22Rv1 (cell line): ENCODE results near the gene CHAT.

Experiments
- ZFX ChIP-seq: fragments of 450-650 bp; IDR thresholded peaks from 2 replicates; pipeline ENCODE4 v1.6.1; 2017; ENCODE audit warnings: antibody characterized with exemption, borderline replicate concordance
- TF ChIP-seq, protein P1 (sequence below): fragments of 450-650 bp; IDR thresholded peaks from 2 replicates; pipeline ENCODE4 v1.5.1; 2017; ENCODE audit warnings: mild to moderate bottlenecking

DNA sequence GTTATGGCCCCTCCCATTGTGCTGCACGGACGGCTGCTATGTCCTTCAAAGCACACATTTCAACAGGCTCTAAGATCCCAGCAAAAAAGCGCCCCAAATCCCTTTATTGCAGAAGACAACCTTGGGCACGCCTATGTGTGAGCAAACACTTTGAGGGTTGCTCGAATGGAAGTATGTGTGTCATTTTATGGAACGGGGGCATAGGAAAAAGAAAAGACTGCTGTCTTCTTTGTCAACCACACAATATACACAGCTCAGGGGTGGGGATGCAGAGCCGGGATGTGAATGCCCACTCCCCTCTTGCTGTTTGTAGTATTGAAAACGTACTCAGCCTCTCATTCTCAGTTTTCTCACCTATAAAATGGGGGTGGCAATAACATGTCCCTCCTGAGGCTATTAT is 97.6 kb downstream of the CHAT start:
- TF ChIP-seq, protein P1, sequence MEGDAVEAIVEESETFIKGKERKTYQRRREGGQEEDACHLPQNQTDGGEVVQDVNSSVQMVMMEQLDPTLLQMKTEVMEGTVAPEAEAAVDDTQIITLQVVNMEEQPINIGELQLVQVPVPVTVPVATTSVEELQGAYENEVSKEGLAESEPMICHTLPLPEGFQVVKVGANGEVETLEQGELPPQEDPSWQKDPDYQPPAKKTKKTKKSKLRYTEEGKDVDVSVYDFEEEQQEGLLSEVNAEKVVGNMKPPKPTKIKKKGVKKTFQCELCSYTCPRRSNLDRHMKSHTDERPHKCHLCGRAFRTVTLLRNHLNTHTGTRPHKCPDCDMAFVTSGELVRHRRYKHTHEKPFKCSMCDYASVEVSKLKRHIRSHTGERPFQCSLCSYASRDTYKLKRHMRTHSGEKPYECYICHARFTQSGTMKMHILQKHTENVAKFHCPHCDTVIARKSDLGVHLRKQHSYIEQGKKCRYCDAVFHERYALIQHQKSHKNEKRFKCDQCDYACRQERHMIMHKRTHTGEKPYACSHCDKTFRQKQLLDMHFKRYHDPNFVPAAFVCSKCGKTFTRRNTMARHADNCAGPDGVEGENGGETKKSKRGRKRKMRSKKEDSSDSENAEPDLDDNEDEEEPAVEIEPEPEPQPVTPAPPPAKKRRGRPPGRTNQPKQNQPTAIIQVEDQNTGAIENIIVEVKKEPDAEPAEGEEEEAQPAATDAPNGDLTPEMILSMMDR, result no peak
- no peak for TF ChIP-seq ZFX
